Tibial nerve (tissue), 4 donors: ENCODE measurements around the gene BDH2.

Experiments used
- EP300 ChIP-seq, 2 donors: sonication (generic); formaldehyde crosslinking; IDR thresholded peaks; one replicate each; pipeline ENCODE4 v1.6.1; 2017; ENCODE audit warnings: antibody characterized with exemption in 2 of 2, mild to moderate bottlenecking in 1 of 2
- POLR2A ChIP-seq, 2 donors: fragments of 450-650 bp; IDR thresholded peaks; one replicate each; pipeline ENCODE4 v1.6.1; 2017; ENCODE audit warnings: antibody characterized with exemption in 2 of 2, mild to moderate bottlenecking in 2 of 2, moderate library complexity in 2 of 2
- TF ChIP-seq, protein P1 (sequence below), 5 experiments: fragments of 200-600 bp in 3 of 5; fragments of 450-650 bp in 2 of 5; sonication (generic) in 3 of 5; IDR thresholded peaks; one replicate each; pipeline ENCODE4 v1.5.1; 2016 to 2019; ENCODE audit warnings: antibody characterized with exemption in 5 of 5, mild to moderate bottlenecking in 3 of 5, moderate library complexity in 2 of 5

DNA sequence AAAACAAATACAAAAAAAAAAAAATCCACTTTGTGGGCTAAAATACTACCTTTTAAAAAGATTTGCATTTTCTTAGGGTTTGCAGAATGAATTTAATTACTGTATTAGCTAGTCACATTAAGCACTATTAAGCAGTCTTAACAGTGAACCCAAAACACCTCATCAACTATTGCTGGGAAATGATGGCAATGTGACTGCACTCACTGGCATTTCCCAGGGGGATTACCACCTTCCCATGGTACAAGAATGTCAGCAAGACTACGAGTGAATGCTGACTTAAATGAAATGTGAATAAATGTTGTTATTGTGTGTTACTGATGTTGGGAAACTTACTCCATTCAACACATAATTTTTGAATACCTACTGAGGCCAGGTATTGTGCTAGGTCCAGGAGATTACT lies 13.1 kb downstream of the BDH2 start:
- TF ChIP-seq, protein P1, sequence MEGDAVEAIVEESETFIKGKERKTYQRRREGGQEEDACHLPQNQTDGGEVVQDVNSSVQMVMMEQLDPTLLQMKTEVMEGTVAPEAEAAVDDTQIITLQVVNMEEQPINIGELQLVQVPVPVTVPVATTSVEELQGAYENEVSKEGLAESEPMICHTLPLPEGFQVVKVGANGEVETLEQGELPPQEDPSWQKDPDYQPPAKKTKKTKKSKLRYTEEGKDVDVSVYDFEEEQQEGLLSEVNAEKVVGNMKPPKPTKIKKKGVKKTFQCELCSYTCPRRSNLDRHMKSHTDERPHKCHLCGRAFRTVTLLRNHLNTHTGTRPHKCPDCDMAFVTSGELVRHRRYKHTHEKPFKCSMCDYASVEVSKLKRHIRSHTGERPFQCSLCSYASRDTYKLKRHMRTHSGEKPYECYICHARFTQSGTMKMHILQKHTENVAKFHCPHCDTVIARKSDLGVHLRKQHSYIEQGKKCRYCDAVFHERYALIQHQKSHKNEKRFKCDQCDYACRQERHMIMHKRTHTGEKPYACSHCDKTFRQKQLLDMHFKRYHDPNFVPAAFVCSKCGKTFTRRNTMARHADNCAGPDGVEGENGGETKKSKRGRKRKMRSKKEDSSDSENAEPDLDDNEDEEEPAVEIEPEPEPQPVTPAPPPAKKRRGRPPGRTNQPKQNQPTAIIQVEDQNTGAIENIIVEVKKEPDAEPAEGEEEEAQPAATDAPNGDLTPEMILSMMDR (IDR thresholded peaks at IDR 0.05): no peak
- TF ChIP-seq POLR2A (IDR thresholded peaks at IDR 0.05) (no peak), EP300 (IDR thresholded peaks at IDR 0.05) (no peak)
